Endodermal cell (in vitro differentiated cells): ENCODE results near the gene PNRC2. TPM values are rescaled to one million over a fixed set of nuclear protein-coding genes. Genes with fewer than 3 reads are reported as not detected.
"Not testable (repeated sequence)": the region's sequence is repeated elsewhere in the genome, so short reads cannot be mapped to it uniquely, and the experiment has no call there.

Source experiments
- DNase-seq: peaks from one replicate; pipeline ENCODE4 v3.0.0-alpha.2; 2017
- H3K27ac ChIP-seq: 2 replicates; pipeline ENCODE4 v1.5.1; 2013; ENCODE audit warnings: mild to moderate bottlenecking, low read depth, low read length, moderate library complexity
- H3K27me3 ChIP-seq: 2 replicates; pipeline ENCODE4 v1.6.1; 2013; ENCODE audit warnings: mild to moderate bottlenecking, low read length, moderate library complexity; ENCODE audit not compliant: insufficient read depth, control insufficient read depth, poor library complexity, severe bottlenecking
- H3K36me3 ChIP-seq: 2 replicates; pipeline ENCODE4 v1.7.0; 2013; ENCODE audit warnings: mild to moderate bottlenecking, low read length, moderate library complexity; ENCODE audit not compliant: control insufficient read depth, insufficient read depth
- H3K4me1 ChIP-seq: one replicate; pipeline ENCODE4 v1.7.0; 2013; ENCODE audit warnings: low read length; ENCODE audit not compliant: control insufficient read depth, insufficient read depth
- H3K4me3 ChIP-seq: 2 replicates; pipeline ENCODE4 v1.5.1; 2013; ENCODE audit warnings: mild to moderate bottlenecking, low read length, moderate library complexity
- H3K9ac ChIP-seq: 2 replicates; pipeline ENCODE4 v1.6.1; 2013; ENCODE audit warnings: mild to moderate bottlenecking, low read length, moderate library complexity; ENCODE audit not compliant: poor library complexity, severe bottlenecking; ENCODE audit errors: extremely low read depth
- H3K9me3 ChIP-seq: 2 replicates; pipeline ENCODE4 v1.6.1; 2013; ENCODE audit warnings: mild to moderate bottlenecking, low read length, moderate library complexity; ENCODE audit not compliant: control insufficient read depth
- H3K27ac Mint-ChIP-seq: 2 replicates; pipeline ENCODE4 v1.8.0; 2020; ENCODE audit warnings: mixed read lengths
- H3K27me3 Mint-ChIP-seq: 2 replicates; pipeline ENCODE4 v1.8.0; 2021; ENCODE audit warnings: mild to moderate bottlenecking, mixed read lengths; ENCODE audit not compliant: insufficient read depth
- H3K36me3 Mint-ChIP-seq: 2 replicates; pipeline ENCODE4 v1.8.0; 2020; ENCODE audit warnings: low read depth, mixed read lengths
- H3K4me1 Mint-ChIP-seq: 2 replicates; pipeline ENCODE4 v1.8.0; 2020; ENCODE audit warnings: mixed read lengths
- H3K4me3 Mint-ChIP-seq: 2 replicates; pipeline ENCODE4 v1.8.0; 2020; ENCODE audit warnings: mild to moderate bottlenecking, moderate library complexity, mixed read lengths
- H3K9me3 Mint-ChIP-seq: 2 replicates; pipeline ENCODE4 v1.8.0; 2020; ENCODE audit warnings: mild to moderate bottlenecking, mixed read lengths
- WGBS, 2 experiments: methylation state at CpG; one replicate each; pipeline versions ENCODE4 v1.1.5 to v1.1.7; 2013; ENCODE audit warnings: missing lambda C conversion rate in 2 of 2, mixed read lengths in 1 of 2; ENCODE audit not compliant: insufficient coverage in 1 of 2, insufficient read length in 1 of 2; 5-methylcytosine and 5-hydroxymethylcytosine counted together
- total RNA-seq, 2 donors: library from RNA; stranded (reverse); fragmentation: NEBNext Ultra II Directional in 1 of 2; extraction: Animal tissue kit (Norgen Biotek cat#: 25700) in 1 of 2; gene quantifications; 2 replicates in 1 of 2; 3 replicates in 1 of 2; pipeline ENCODE4 v1.2.1, GENCODE V29; 2021
- TF ChIP-seq, protein P1 (sequence below): fragments of 200-600 bp; sonication (generic); conservative IDR thresholded peaks from 2 replicates; pipeline ENCODE4 v1.5.0; 2021; ENCODE audit warnings: antibody characterized with exemption, mild to moderate bottlenecking

The PNRC2 gene
- total RNA-seq, 2 donors from 2014 or later: 107 to 108 TPM

DNA sequence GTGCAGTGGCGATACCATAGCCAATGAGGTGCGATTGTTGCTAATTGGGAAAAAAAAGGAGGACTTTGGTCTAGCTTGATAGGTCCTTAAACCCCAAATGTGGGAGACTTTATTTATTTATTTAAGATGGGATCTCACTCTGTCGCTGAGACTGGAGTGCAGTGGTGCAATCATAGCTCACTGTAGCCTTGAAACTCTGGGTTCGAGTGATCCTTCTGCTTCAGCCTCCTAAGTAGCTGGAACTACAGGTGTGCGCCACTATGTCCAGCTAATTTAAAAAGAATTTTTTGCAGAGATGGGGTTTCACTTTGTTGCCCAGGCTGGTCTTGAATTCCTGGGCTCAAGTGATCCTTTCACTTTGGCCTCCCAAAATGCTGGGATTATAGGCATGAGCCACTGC is 44.5 kb downstream of the PNRC2 start:
- H3K4me3 ChIP-seq: no peak overlapping the region
- no peaks in the 10 kb centered on the region for H3K36me3 ChIP-seq
- H3K9me3 ChIP-seq: no peaks in the 10 kb centered on the region
- Mint-ChIP-seq H3K36me3 (no peaks in the 10 kb centered on the region), H3K4me3 (no peak overlapping the region), H3K27ac (no peak overlapping the region), H3K9me3 (no peaks in the 10 kb centered on the region), H3K27me3 (peaks cover 62% of the 10 kb centered on the region), H3K4me1 (peaks cover 12% of the 10 kb centered on the region)
- TF ChIP-seq, protein P1, sequence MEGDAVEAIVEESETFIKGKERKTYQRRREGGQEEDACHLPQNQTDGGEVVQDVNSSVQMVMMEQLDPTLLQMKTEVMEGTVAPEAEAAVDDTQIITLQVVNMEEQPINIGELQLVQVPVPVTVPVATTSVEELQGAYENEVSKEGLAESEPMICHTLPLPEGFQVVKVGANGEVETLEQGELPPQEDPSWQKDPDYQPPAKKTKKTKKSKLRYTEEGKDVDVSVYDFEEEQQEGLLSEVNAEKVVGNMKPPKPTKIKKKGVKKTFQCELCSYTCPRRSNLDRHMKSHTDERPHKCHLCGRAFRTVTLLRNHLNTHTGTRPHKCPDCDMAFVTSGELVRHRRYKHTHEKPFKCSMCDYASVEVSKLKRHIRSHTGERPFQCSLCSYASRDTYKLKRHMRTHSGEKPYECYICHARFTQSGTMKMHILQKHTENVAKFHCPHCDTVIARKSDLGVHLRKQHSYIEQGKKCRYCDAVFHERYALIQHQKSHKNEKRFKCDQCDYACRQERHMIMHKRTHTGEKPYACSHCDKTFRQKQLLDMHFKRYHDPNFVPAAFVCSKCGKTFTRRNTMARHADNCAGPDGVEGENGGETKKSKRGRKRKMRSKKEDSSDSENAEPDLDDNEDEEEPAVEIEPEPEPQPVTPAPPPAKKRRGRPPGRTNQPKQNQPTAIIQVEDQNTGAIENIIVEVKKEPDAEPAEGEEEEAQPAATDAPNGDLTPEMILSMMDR: no peak
- peaks cover 69% of the 10 kb centered on the region for H3K27me3 ChIP-seq
- 94 to 98% methylated on average over 5 of the region's 5 CpGs for WGBS, 2 experiments
- H3K27ac ChIP-seq: no peak overlapping the region
- H3K4me1 ChIP-seq: no peaks in the 10 kb centered on the region
- no peak overlapping the region for H3K9ac ChIP-seq
- no peak for DNase-seq

DNA sequence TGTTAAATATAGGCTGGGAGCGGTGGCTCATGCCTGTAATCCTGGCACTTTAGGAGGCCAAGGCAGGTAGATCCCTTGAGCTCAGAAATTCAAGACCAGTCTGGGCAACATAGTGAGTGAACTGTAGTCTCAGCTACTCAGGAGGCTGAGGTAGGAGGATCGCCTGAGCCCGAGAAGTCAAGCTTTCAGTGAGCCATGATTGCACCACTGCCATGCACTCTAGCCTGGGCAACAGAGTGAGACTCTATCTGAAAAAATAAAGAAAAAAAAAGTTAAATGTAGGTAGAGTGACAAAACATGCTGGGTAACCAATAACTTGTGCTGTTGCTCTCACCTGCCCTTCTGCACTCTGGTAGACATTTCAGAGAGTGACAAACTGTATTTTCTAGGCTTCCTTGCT is 45.5 kb downstream of the PNRC2 start:
- Histone ChIP-seq H3K4me1 (no peaks in the 10 kb centered on the region), H3K27ac (no peak overlapping the region), H3K36me3 (no peaks in the 10 kb centered on the region), H3K4me3 (no peak overlapping the region), H3K27me3 (peaks cover 58% of the 10 kb centered on the region), H3K9me3 (no peaks in the 10 kb centered on the region), H3K9ac (no peak overlapping the region)
- WGBS, 2 experiments: 97 to 100% methylated on average over 3 of the region's 3 CpGs
- DNase-seq: no peak
- H3K27ac Mint-ChIP-seq: no peak overlapping the region
- H3K36me3 Mint-ChIP-seq: no peaks in the 10 kb centered on the region
- H3K4me3 Mint-ChIP-seq: no peak overlapping the region
- TF ChIP-seq, protein P1: no peak
- no peaks in the 10 kb centered on the region for H3K9me3 Mint-ChIP-seq
- H3K4me1 Mint-ChIP-seq: peaks cover 10% of the 10 kb centered on the region
- H3K27me3 Mint-ChIP-seq: peaks cover 62% of the 10 kb centered on the region

DNA sequence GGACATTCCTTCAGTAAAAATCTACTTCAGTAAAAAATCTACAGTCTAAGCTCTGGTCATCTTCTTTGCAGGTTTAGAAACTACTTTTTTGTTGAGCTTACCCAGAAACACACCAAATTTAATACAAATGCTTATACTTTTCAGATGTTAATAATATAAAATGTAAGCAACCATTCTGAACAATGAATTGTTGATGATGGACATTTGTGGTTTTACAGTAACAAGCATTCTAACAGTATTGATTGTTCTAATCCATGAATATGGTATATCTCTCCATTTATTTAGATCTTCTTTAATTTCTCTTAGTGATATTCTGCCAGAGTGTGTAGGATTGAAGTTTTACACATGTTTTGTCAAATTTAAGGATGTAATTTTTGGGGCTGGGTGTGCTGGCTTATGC is 47.5 kb downstream of the PNRC2 start:
- Mint-ChIP-seq H3K9me3 (no peaks in the 10 kb centered on the region), H3K27me3 (peaks cover 51% of the 10 kb centered on the region), H3K4me3 (no peak overlapping the region), H3K36me3 (no peaks in the 10 kb centered on the region), H3K27ac (no peak overlapping the region), H3K4me1 (peaks cover 14% of the 10 kb centered on the region)
- Histone ChIP-seq H3K4me3 (no peak overlapping the region), H3K27ac (no peak overlapping the region), H3K36me3 (no peaks in the 10 kb centered on the region), H3K4me1 (no peaks in the 10 kb centered on the region), H3K27me3 (peaks cover 39% of the 10 kb centered on the region), H3K9ac (no peak overlapping the region), H3K9me3 (no peaks in the 10 kb centered on the region)
- DNase-seq: no peak
- TF ChIP-seq, protein P1: no peak

DNA sequence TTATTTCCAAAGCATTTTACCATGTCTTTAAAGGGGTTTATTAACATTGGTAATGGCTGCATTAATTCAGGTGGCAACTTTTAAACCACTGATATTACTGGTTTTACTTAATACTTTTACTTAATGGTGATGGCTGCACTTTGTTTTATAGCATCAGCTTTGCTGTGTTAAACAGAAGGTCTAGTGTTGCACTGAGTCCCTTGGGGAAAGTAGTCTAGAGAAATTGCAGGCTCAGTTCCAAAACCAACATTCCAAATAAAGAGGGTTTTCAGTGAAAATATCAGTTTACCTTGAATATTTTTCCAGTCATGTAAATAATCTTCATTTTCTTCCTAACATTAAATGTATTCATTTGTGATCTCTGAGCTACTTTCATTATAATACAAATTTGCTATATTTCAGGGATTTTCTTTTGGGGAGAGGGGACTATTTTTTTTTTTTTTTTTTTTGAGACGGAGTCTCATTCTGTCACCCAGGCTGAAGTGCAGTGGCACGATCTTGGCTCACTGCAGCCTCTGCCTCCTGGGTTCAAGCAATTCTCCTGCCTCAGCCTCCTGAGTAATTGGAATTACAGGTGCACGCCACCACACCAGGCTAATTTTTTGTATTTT is 49.1 kb downstream of the PNRC2 start:
- not testable (repeated sequence) for H3K9ac ChIP-seq, H3K4me3 Mint-ChIP-seq, H3K4me3 ChIP-seq, H3K27ac Mint-ChIP-seq, H3K4me1 ChIP-seq, H3K9me3 ChIP-seq, H3K36me3 ChIP-seq, H3K9me3 Mint-ChIP-seq, H3K36me3 Mint-ChIP-seq, H3K4me1 Mint-ChIP-seq, DNase-seq, H3K27ac ChIP-seq
- peaks cover 23% of the 10 kb centered on the region for H3K27me3 ChIP-seq
- peaks cover 38% of the 10 kb centered on the region for H3K27me3 Mint-ChIP-seq
- 98% methylated on average over 2 of the region's 3 CpGs; no CpG with 5 or more reads in 1 of the 2 experiments for WGBS, 2 experiments
